GM12874 (cell line): ENCODE measurements around the gene CMIP.

ENCODE experiments used
- CTCF ChIP-seq: IDR thresholded peaks from 2 replicates; pipeline ENCODE4 v1.5.1; 2011; ENCODE audit warnings: low read depth, mild to moderate bottlenecking, control low read depth, low read length, moderate library complexity; ENCODE audit not compliant: insufficient read depth

The CMIP gene

DNA sequence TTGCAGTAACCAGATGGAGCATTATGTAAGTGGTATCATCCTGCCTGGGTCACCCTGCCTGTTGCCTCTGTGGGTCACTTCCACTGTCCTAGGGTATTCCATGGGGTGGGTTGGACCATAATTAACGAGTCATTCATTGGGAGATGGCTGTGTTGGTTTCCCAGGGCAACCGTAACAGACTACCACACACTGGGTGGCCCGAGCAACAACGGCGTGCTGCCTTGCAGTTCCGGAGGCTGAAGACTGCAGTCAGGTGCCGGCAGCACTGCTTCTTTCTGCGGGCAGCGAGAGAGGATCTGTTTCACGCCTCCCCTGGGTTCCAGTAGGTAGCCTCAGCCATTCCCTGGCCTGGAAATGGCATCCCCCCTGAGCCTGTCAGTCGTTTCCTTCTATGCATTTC lies 28.9 kb upstream of the CMIP start:
- TF ChIP-seq CTCF: no peak

DNA sequence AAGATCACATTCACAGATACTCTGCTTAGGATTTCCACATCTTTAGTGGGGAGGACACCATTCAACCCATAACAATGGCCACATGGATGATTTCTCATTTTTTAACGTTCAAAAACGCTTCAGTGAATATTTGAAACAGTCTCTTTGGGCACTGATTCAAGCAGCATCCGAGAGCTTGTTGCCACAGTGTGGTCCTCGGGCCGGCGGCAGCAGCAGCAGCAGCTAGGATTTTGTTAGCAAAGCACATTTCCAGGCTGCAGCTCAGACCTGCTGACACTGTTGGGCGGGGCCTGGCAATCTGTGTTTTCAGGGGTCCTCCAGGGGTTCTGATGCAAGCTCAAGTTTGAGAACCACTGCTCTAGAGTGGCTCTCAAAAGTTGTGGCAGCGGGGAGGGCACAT lies 27.9 kb upstream of the CMIP start:
- TF ChIP-seq CTCF: no peak

DNA sequence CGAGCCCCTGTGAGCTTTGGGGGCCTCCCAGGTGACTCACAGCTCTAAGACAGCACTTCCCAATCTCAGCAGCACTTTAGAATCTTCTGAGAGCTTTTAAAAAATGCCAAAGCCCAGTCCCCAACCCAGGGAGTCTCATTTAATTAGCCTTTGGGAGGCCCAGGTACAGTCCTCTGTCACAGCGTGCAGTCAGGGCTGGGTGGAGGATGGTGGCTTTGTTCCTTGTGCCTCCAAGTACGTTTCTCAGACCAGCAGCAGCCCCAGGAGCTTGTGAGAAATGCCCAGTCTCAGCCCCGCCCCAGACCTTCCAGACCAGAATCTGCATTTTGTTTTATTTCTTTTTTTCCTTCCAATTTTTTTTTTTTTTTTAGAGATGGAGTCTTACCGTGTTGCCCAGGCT lies 27.4 kb upstream of the CMIP start:
- TF ChIP-seq CTCF: no peak

- TF ChIP-seq CTCF: no peak
Observed at GRCh38 chr16:81419806-81420205, 24.8 kb upstream of the CMIP start.

DNA sequence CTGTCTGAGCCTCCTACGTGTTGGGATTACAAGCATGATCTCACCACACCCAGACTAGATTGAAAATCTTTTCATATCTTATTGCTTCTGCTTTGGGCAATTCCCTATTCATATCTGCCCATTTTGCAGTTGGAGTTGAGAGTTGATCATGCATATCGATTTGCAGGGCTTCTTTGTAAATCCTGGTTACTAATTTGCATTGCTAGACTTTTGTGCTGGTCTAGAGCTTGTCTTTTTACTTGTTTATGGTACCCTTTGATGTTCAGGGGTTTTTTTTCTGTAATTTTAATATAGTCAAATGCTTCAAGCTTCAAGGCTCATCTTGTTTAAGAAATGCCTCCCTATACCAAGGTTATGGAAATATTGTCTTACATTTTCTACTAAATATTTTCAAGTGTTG lies 23.5 kb upstream of the CMIP start:
- no peak for TF ChIP-seq CTCF

- TF ChIP-seq CTCF: no peak
Observed at GRCh38 chr16:81421536-81421935, 23.1 kb upstream of the CMIP start.

DNA sequence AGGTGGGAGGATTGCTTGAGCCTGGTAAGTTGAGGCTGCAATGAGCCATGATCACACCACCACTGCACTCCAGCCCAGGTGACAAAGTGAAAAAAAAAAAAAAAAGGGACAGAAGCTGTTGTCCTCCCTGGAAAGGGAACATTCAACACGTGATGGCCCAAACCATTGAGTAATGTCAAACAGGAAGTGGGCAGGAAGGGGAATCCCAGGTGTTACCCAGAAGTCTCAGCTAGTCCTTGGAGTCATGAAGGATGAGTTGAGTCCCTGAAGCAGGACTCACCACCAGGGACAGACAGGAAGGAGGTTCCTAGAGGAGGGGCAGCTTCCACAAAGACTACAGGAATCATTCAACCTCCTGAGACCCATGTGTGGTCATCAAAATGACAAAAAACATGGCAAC lies 19.8 kb upstream of the CMIP start:
- TF ChIP-seq CTCF: no peak

DNA sequence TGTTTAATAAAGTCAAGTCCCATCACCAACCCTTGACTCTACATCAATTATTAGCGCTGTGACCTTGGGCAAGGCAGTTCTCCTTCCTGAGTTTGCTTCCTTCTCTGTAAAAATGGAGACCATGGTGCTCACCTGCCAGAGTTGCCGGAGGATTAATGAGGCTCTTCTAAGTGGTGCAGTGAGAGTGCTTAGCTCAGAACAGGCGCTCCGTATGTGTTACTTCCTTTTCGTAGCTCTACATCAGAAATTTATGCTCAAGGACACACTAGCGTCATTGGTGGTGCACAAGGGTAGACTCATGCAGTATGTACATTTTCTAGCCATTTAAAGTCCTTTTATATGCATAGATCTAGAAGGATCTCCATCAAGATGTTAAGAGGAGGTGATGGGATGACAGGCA lies 17.4 kb upstream of the CMIP start:
- no peak for TF ChIP-seq CTCF
